CD14-positive monocyte (primary cell): Measurements from ENCODE around the gene ATL1. TPM values are rescaled to one million over a fixed set of nuclear protein-coding genes. Genes with fewer than 3 reads are reported as not detected.

Experiments
- DNase-seq, 3 donors: peaks; one replicate each; pipeline ENCODE4 v3.0.0-alpha.2; 2011 to 2022
- H2AFZ ChIP-seq: 2 replicates; pipeline ENCODE4 v1.6.0; 2012; ENCODE audit warnings: mild to moderate bottlenecking, low read depth, low read length, inconsistent platforms; ENCODE audit not compliant: insufficient read depth, poor library complexity, severe bottlenecking
- H3K27ac ChIP-seq, 2 donors: 1 replicate in 1 of 2; 2 replicates in 1 of 2; pipeline ENCODE4 v1.5.1; 2012 to 2013; ENCODE audit warnings: low read length in 2 of 2, control low read depth in 1 of 2, inconsistent platforms in 1 of 2, low read depth in 1 of 2, mild to moderate bottlenecking in 1 of 2
- H3K27me3 ChIP-seq, 2 donors: one replicate each; pipeline versions ENCODE4 v1.6.0 to v1.6.1; 2011 to 2013; ENCODE audit warnings: low read length in 2 of 2; ENCODE audit not compliant: control insufficient read depth in 2 of 2, insufficient read depth in 2 of 2
- H3K36me3 ChIP-seq, 2 donors: replicated peaks in 1 of 2; 1 replicate in 1 of 2; 2 replicates in 1 of 2; pipeline versions ENCODE4 v1.5.1 to v1.6.1; 2012 to 2013; ENCODE audit warnings: low read length in 2 of 2, control low read depth in 1 of 2, inconsistent platforms in 1 of 2, mild to moderate bottlenecking in 1 of 2; ENCODE audit not compliant: insufficient read depth in 2 of 2, control insufficient read depth in 1 of 2
- H3K4me1 ChIP-seq, 2 donors: 1 replicate in 1 of 2; 2 replicates in 1 of 2; pipeline versions ENCODE4 v1.5.1 to v1.6.1; 2012 to 2013; ENCODE audit warnings: low read length in 2 of 2, control low read depth in 1 of 2, inconsistent platforms in 1 of 2, mild to moderate bottlenecking in 1 of 2, moderate library complexity in 1 of 2; ENCODE audit not compliant: insufficient read depth in 2 of 2, control insufficient read depth in 1 of 2
- H3K4me2 ChIP-seq: replicated peaks from 2 replicates; pipeline ENCODE3; 2012; ENCODE audit warnings: low read length, moderate library complexity, mild to moderate bottlenecking; ENCODE audit not compliant: poor library complexity, severe bottlenecking; ENCODE audit errors: extremely low read depth
- H3K4me3 ChIP-seq, 3 experiments: fragments of 200-600 bp in 1 of 3; sonication (generic) in 1 of 3; replicated peaks in 1 of 3; 1 replicate in 2 of 3; 2 replicates in 1 of 3; pipeline ENCODE4 v1.5.1; 2011 to 2013; ENCODE audit warnings: low read length in 3 of 3, mild to moderate bottlenecking in 3 of 3, control low read depth in 2 of 3, low read depth in 2 of 3, inconsistent platforms in 1 of 3, moderate library complexity in 1 of 3
- H3K79me2 ChIP-seq: 2 replicates; pipeline ENCODE4 v1.6.0; 2012; ENCODE audit warnings: mild to moderate bottlenecking, control low read depth, inconsistent platforms, low read length, moderate library complexity; ENCODE audit not compliant: insufficient read depth
- H3K9ac ChIP-seq: 2 replicates; pipeline ENCODE4 v1.6.0; 2017; ENCODE audit warnings: low read length, mild to moderate bottlenecking; ENCODE audit not compliant: insufficient read depth, poor library complexity, severe bottlenecking
- H3K9me3 ChIP-seq, 2 donors: replicated peaks in 1 of 2; 1 replicate in 1 of 2; 2 replicates in 1 of 2; pipeline versions ENCODE4 v1.5.1 to v1.6.1; 2012 to 2013; ENCODE audit warnings: low read length in 2 of 2, control low read depth in 1 of 2; ENCODE audit not compliant: control insufficient read depth in 1 of 2, insufficient read depth in 1 of 2
- H4K20me1 ChIP-seq: 2 replicates; pipeline ENCODE4 v1.6.0; 2012; ENCODE audit warnings: mild to moderate bottlenecking, low read length, control low read depth, moderate library complexity; ENCODE audit not compliant: insufficient read depth
- H3K27ac Mint-ChIP-seq, 7 donors: one replicate each; pipeline ENCODE4 v1.8.0; 2020; ENCODE audit warnings: mild to moderate bottlenecking in 7 of 7, mixed read lengths in 7 of 7, moderate library complexity in 6 of 7, inconsistent platforms in 2 of 7
- H3K27me3 Mint-ChIP-seq, 3 donors: one replicate each; pipeline ENCODE4 v1.8.0; 2021 to 2022; ENCODE audit warnings: low read depth in 3 of 3, mild to moderate bottlenecking in 3 of 3, mixed read lengths in 3 of 3, moderate library complexity in 3 of 3, inconsistent platforms in 1 of 3
- H3K36me3 Mint-ChIP-seq, 2 donors: one replicate each; pipeline ENCODE4 v1.8.0; 2020; ENCODE audit warnings: mixed read lengths in 2 of 2, inconsistent platforms in 1 of 2, mild to moderate bottlenecking in 1 of 2
- H3K4me1 Mint-ChIP-seq: one replicate; pipeline ENCODE4 v1.8.0; 2020; ENCODE audit warnings: mild to moderate bottlenecking, mixed read lengths
- H3K4me3 Mint-ChIP-seq, 2 donors: one replicate each; pipeline ENCODE4 v1.8.0; 2020; ENCODE audit warnings: mild to moderate bottlenecking in 2 of 2, mixed read lengths in 2 of 2, moderate library complexity in 1 of 2
- H3K9me3 Mint-ChIP-seq, 7 donors: one replicate each; pipeline ENCODE4 v1.8.0; 2020 to 2022; ENCODE audit warnings: mixed read lengths in 7 of 7, mild to moderate bottlenecking in 6 of 7, moderate library complexity in 6 of 7, inconsistent platforms in 2 of 7
- CTCF ChIP-seq: fragments of 200-600 bp; IDR thresholded peaks from one replicate; pipeline ENCODE4 v1.8.0; 2022; ENCODE audit warnings: antibody characterized with exemption, mild to moderate bottlenecking
- WGBS: methylation state at CpG from one replicate; pipeline ENCODE4 v1.1.5; 2013; ENCODE audit warnings: missing lambda C conversion rate; ENCODE audit not compliant: insufficient coverage; 5-methylcytosine and 5-hydroxymethylcytosine counted together
- intact Hi-C, 2 donors: fragments of 100-400 bp; cut with micrococcal nuclease; formaldehyde crosslinking; loops; one replicate each; pipeline versions ENCODE4 v1.15.0 to v1.15.1; 2023
- polyA plus RNA-seq, 3 donors: library from polyadenylated mRNA; depleted of rRNA in 1 of 3; unstranded in 2 of 3; stranded (reverse) in 1 of 3; fragments of 300-500 nt in 2 of 3; fragments of >200 nt in 1 of 3; fragmentation: Illumina TruSeq in 2 of 3; gene quantifications; 1 replicate in 2 of 3; 2 replicates in 1 of 3; pipeline ENCODE4 v1.2.3, GENCODE V29; 2012 to 2021

Gene ATL1
- polyA plus RNA-seq, 3 donors, result 0.36 to 1.1 (median 0.99) TPM

- H3K4me3 ChIP-seq, result peak overlapping the region in 1 of 3 experiments; percentile 22
- no peaks in the 10 kb centered on the region for H3K9me3 ChIP-seq
- H4K20me1 ChIP-seq, result peaks cover 48% of the 10 kb centered on the region
- Mint-ChIP-seq H3K27me3 (no peaks in the 10 kb centered on the region), H3K4me3 (peak overlapping the region in 1 of 2 donors; percentile 37), H3K4me1 (peaks cover 48% of the 10 kb centered on the region), H3K27ac (peak overlapping the region; percentile 70 to 93 (median 88)), H3K36me3 (peaks cover 11 to 12% of the 10 kb centered on the region in 2 donors), H3K9me3 (no peaks in the 10 kb centered on the region)
- intact Hi-C loops, result no loop called here
- 27% methylated on average over 3 of the region's 6 CpGs for WGBS
- no peaks in the 10 kb centered on the region for H3K27me3 ChIP-seq
- H3K4me1 ChIP-seq, result peaks cover 20 to 25% of the 10 kb centered on the region in 2 donors
- TF ChIP-seq CTCF, result no peak
- H3K27ac ChIP-seq, result peak overlapping the region in 1 of 2 donors; percentile 56
- peak; percentile 22 to 56 (median 28) for DNase-seq
- H3K79me2 ChIP-seq, result peaks cover 85% of the 10 kb centered on the region
- no peak overlapping the region for H2AFZ ChIP-seq
- no peak overlapping the region for H3K9ac ChIP-seq
- H3K36me3 ChIP-seq, result no peaks in the 10 kb centered on the region
- H3K4me2 ChIP-seq, result peak overlapping the region; percentile 43
Measured at GRCh38 chr14:50524731-50525515, 35.0 kb upstream of the ATL1 start.

- H3K79me2 ChIP-seq, result peaks cover 77% of the 10 kb centered on the region
- H3K27me3 ChIP-seq, result no peaks in the 10 kb centered on the region
- H3K4me3 ChIP-seq, result no peak overlapping the region
- H3K36me3 ChIP-seq, result no peaks in the 10 kb centered on the region
- no peak for DNase-seq
- H3K27ac Mint-ChIP-seq, result no peak overlapping the region
- peaks cover 9 to 12% of the 10 kb centered on the region in 2 donors for H3K36me3 Mint-ChIP-seq
- H3K9me3 Mint-ChIP-seq, result no peaks in the 10 kb centered on the region
- H3K9me3 ChIP-seq, result no peaks in the 10 kb centered on the region
- H3K27ac ChIP-seq, result no peak overlapping the region
- H3K4me1 Mint-ChIP-seq, result peaks cover 60% of the 10 kb centered on the region
- no peak overlapping the region for H3K4me3 Mint-ChIP-seq
- peaks cover 48% of the 10 kb centered on the region for H4K20me1 ChIP-seq
- H3K4me1 ChIP-seq, result peaks cover 36 to 48% of the 10 kb centered on the region in 2 donors
- H3K27me3 Mint-ChIP-seq, result peaks cover 0 to 2% (median 0%) of the 10 kb centered on the region in 3 donors
- no CpG with 5 or more reads among the region's 1 CpG for WGBS
- intact Hi-C loops, result no loop called here
- H3K4me2 ChIP-seq, result no peak overlapping the region
- no peak for TF ChIP-seq CTCF
- H3K9ac ChIP-seq, result no peak overlapping the region
- no peak overlapping the region for H2AFZ ChIP-seq
Measured at GRCh38 chr14:50528000-50528399, 31.9 kb upstream of the ATL1 start.
